GM23338 (cell line): ENCODE results near the gene TGIF2. TPM values are rescaled to one million over a fixed set of nuclear protein-coding genes. Genes with fewer than 3 reads are reported as not detected.

Experiments
- ATAC-seq: fragments of 200-7000 bp; cut with Tn5 transposase; 3 replicates; pipeline ENCODE4 v1.9.1; 2020
- DNase-seq: peaks from one replicate; pipeline ENCODE4 v3.0.0-alpha.2; 2015; ENCODE audit warnings: low spot score
- H2AFZ ChIP-seq: fragments of 200-600 bp; sonication (generic); 2 replicates; pipeline ENCODE4 v1.8.0; 2016; ENCODE audit warnings: antibody characterized with exemption, mild to moderate bottlenecking, moderate library complexity
- H3F3A ChIP-seq: fragments of 200-600 bp; sonication (generic); replicated peaks from 2 replicates; pipeline ENCODE4 v1.8.0; 2017; ENCODE audit warnings: antibody characterized with exemption, mixed run types, low read depth
- H3K27ac ChIP-seq: fragments of 200-600 bp; sonication (generic); 2 replicates; pipeline ENCODE4 v1.6.1; 2016; ENCODE audit warnings: low read depth
- H3K27me3 ChIP-seq: fragments of 200-600 bp; sonication (generic); 2 replicates; pipeline ENCODE4 v1.8.0; 2016; ENCODE audit warnings: mild to moderate bottlenecking, mixed run types, moderate library complexity; ENCODE audit not compliant: insufficient read depth
- H3K36me3 ChIP-seq: fragments of 200-600 bp; sonication (generic); 2 replicates; pipeline ENCODE4 v1.8.0; 2016; ENCODE audit warnings: mild to moderate bottlenecking; ENCODE audit not compliant: insufficient read depth
- H3K4me1 ChIP-seq: fragments of 200-600 bp; sonication (generic); 2 replicates; pipeline ENCODE4 v1.8.0; 2016; ENCODE audit warnings: mild to moderate bottlenecking, moderate library complexity; ENCODE audit not compliant: insufficient read depth
- H3K4me2 ChIP-seq: fragments of 200-600 bp; sonication (generic); 2 replicates; pipeline ENCODE4 v1.7.1; 2017; ENCODE audit warnings: mixed run types
- H3K4me3 ChIP-seq: fragments of 200-600 bp; sonication (generic); 2 replicates; pipeline ENCODE4 v1.6.1; 2016; ENCODE audit warnings: mixed run types
- H3K79me2 ChIP-seq: fragments of 200-600 bp; sonication (generic); replicated peaks from 2 replicates; pipeline ENCODE4 v1.8.0; 2017; ENCODE audit warnings: mild to moderate bottlenecking; ENCODE audit not compliant: insufficient read depth
- H3K9me2 ChIP-seq: fragments of 200-600 bp; sonication (generic); 2 replicates; pipeline ENCODE4 v1.8.0; 2017; ENCODE audit not compliant: insufficient read depth
- H4K20me1 ChIP-seq: fragments of 200-600 bp; sonication (generic); replicated peaks from 2 replicates; pipeline ENCODE4 v1.8.0; 2017; ENCODE audit warnings: mild to moderate bottlenecking; ENCODE audit not compliant: insufficient read depth
- H3K27ac Mint-ChIP-seq: 2 replicates; pipeline ENCODE4 v1.8.0; 2020; ENCODE audit warnings: inconsistent platforms, mild to moderate bottlenecking, moderate library complexity, mixed read lengths
- H3K27me3 Mint-ChIP-seq: 3 replicates; pipeline ENCODE4 v1.8.0; 2022; ENCODE audit warnings: low read depth, mild to moderate bottlenecking, moderate library complexity, mixed read lengths, inconsistent platforms; ENCODE audit not compliant: insufficient read depth, poor library complexity
- H3K36me3 Mint-ChIP-seq: 3 replicates; pipeline ENCODE4 v1.8.0; 2021; ENCODE audit warnings: low read depth, mild to moderate bottlenecking, inconsistent platforms, moderate library complexity, mixed read lengths
- H3K4me1 Mint-ChIP-seq: 3 replicates; pipeline ENCODE4 v1.8.0; 2020; ENCODE audit warnings: mild to moderate bottlenecking, inconsistent platforms, mixed read lengths
- H3K4me3 Mint-ChIP-seq: 3 replicates; pipeline ENCODE4 v1.8.0; 2021; ENCODE audit warnings: moderate library complexity, mild to moderate bottlenecking, inconsistent platforms, mixed read lengths
- H3K9me3 Mint-ChIP-seq: 3 replicates; pipeline ENCODE4 v1.8.0; 2020; ENCODE audit warnings: moderate library complexity, mild to moderate bottlenecking, inconsistent platforms, mixed read lengths
- CREB1 ChIP-seq: fragments of 250-450 bp; sonication (Bioruptor Pico); IDR thresholded peaks from 2 replicates; pipeline ENCODE4 v1.5.0; 2020; ENCODE audit warnings: low read depth, mild to moderate bottlenecking, moderate library complexity
- CTCF ChIP-seq, 2 experiments: fragments of 200-600 bp in 1 of 2; sonication (generic) in 1 of 2; conservative IDR thresholded peaks; 2 replicates each; pipeline versions ENCODE4 v1.5.1 to v1.6.1; 2016 to 2017; ENCODE audit warnings: antibody characterized with exemption in 2 of 2, low read depth in 2 of 2, mild to moderate bottlenecking in 2 of 2, moderate library complexity in 1 of 2
- ETS1 ChIP-seq: IDR thresholded peaks from 2 replicates; pipeline ENCODE4 v1.6.1; 2016; ENCODE audit warnings: antibody characterized with exemption
- EZH2 ChIP-seq: fragments of 200-600 bp; sonication (generic); IDR thresholded peaks from one replicate; pipeline ENCODE4 v1.8.0; 2017; ENCODE audit warnings: antibody characterized with exemption, mild to moderate bottlenecking, low read depth; ENCODE audit not compliant: unreplicated experiment
- EZH2phosphoT487 ChIP-seq: fragments of 200-600 bp; sonication (generic); IDR thresholded peaks from one replicate; pipeline ENCODE4 v1.8.1; 2018; ENCODE audit warnings: antibody characterized with exemption; ENCODE audit not compliant: unreplicated experiment
- JUNB ChIP-seq: IDR thresholded peaks from one replicate; pipeline ENCODE4 v1.6.1; 2016; ENCODE audit warnings: antibody characterized with exemption; ENCODE audit not compliant: unreplicated experiment
- NANOG ChIP-seq: IDR thresholded peaks from 2 replicates; pipeline ENCODE4 v1.6.1; 2016; ENCODE audit warnings: antibody characterized with exemption, borderline replicate concordance
- POLR2AphosphoS5 ChIP-seq: IDR thresholded peaks from 2 replicates; pipeline ENCODE4 v1.6.1; 2016; ENCODE audit warnings: antibody characterized with exemption, low read depth
- REST ChIP-seq: IDR thresholded peaks from one replicate; pipeline ENCODE4 v1.6.1; 2018; ENCODE audit warnings: antibody characterized with exemption; ENCODE audit not compliant: unreplicated experiment
- STAT1 ChIP-seq: IDR thresholded peaks from one replicate; pipeline ENCODE4 v1.6.1; 2016; ENCODE audit warnings: antibody characterized with exemption; ENCODE audit not compliant: unreplicated experiment
- ZNF114 ChIP-seq: fragments of 250-450 bp; sonication (Bioruptor Pico); IDR thresholded peaks from 2 replicates; pipeline ENCODE4 v1.5.0; 2020; ENCODE audit warnings: mild to moderate bottlenecking, moderate library complexity
- ZNF331 ChIP-seq: fragments of 250-450 bp; sonication (Bioruptor Pico); IDR thresholded peaks from 2 replicates; pipeline ENCODE4 v1.5.0; 2020; ENCODE audit warnings: low read depth, mild to moderate bottlenecking, moderate library complexity
- ZNF462 ChIP-seq: fragments of 250-450 bp; sonication (Bioruptor Pico); IDR thresholded peaks from 2 replicates; pipeline ENCODE4 v1.5.0; 2020; ENCODE audit warnings: mild to moderate bottlenecking, moderate library complexity
- polyA plus RNA-seq: library from polyadenylated mRNA; unstranded; fragments of >200 nt; fragmentation: Nextera tagmentation; extraction: Ambion mirVana; gene quantifications from 2 replicates; pipeline ENCODE4 v1.2.1, GENCODE V29; 2016
- total RNA-seq: library from RNA; depleted of rRNA; stranded (reverse); fragments of >200 nt; shearing (Covaris generic); gene quantifications from 2 replicates; pipeline ENCODE4 v1.2.3, GENCODE V29; 2014

TGIF2 gene
- total and polyA plus RNA-seq, 2 experiments from 2014 or later, result 47.6 to 63.2 TPM

GRCh38 chr20:36599912-36600345 is 26.5 kb downstream of the TGIF2 start:
- H4K20me1 ChIP-seq, result no peaks in the 10 kb centered on the region
- ATAC-seq, result no peak
- no peaks in the 10 kb centered on the region for H3K27me3 ChIP-seq
- H3K4me2 ChIP-seq, result no peak overlapping the region
- no peaks in the 10 kb centered on the region for H3K9me3 Mint-ChIP-seq
- H3K27ac Mint-ChIP-seq, result no peak overlapping the region
- DNase-seq, result no peak
- H3K4me3 ChIP-seq, result no peak overlapping the region
- H3K4me1 ChIP-seq, result peaks cover 15% of the 10 kb centered on the region
- H3K36me3 ChIP-seq, result no peaks in the 10 kb centered on the region
- H3K79me2 ChIP-seq, result no peaks in the 10 kb centered on the region
- no peak overlapping the region for H3K4me3 Mint-ChIP-seq
- H2AFZ ChIP-seq, result no peak overlapping the region
- H3K36me3 Mint-ChIP-seq, result peaks cover 4% of the 10 kb centered on the region; the same call in 2 of the 3 replicates
- H3K27me3 Mint-ChIP-seq, result peaks cover 7% of the 10 kb centered on the region
- H3F3A ChIP-seq, result 0 out of 2 replicates have a peak, but pooled peaks cover 5% of the 10 kb centered on the region
- H3K4me1 Mint-ChIP-seq, result peaks cover 19% of the 10 kb centered on the region
- no peak overlapping the region for H3K27ac ChIP-seq
- TF ChIP-seq REST (no peak), JUNB (no peak), NANOG (no peak), CTCF (conservative IDR thresholded peaks at IDR 0.05; ENCODE audit: low read depth in 2 of 2) (no peak), POLR2AphosphoS5 (no peak), EZH2phosphoT487 (no peak), EZH2 (no peak), CREB1 (CRISPR knock-in tag) (no peak), ZNF114 (no peak), ETS1 (no peak), ZNF462 (CRISPR knock-in tag) (no peak), STAT1 (no peak), ZNF331 (CRISPR knock-in tag) (no peak)
- H3K9me2 ChIP-seq, result no peaks in the 10 kb centered on the region
